Measurements from ENCODE around the gene HOXB3.

Gene HOXB3

GRCh38 chr17:48613862-48614694 is 24.0 kb upstream of the HOXB3 start:
- in situ Hi-C loops (cut with MboI; ENCODE audit: low sequenced_read_pairs), result no loop called here

- in situ Hi-C loops (cut with MboI; ENCODE audit: low sequenced_read_pairs), result no loop called here
Measured at GRCh38 chr17:48612854-48613691, 23.0 kb upstream of the HOXB3 start.

- in situ Hi-C loops (cut with MboI; ENCODE audit: low sequenced_read_pairs), result no loop called here
Measured at GRCh38 chr17:48612456-48612853, 22.4 kb upstream of the HOXB3 start.

- in situ Hi-C loops (cut with MboI; ENCODE audit: low sequenced_read_pairs), result no loop called here
Measured at GRCh38 chr17:48611681-48612455, 21.8 kb upstream of the HOXB3 start.

GRCh38 chr17:48611213-48611612 is 21.2 kb upstream of the HOXB3 start:
- in situ Hi-C loops (cut with MboI; ENCODE audit: low sequenced_read_pairs), result no loop called here

- in situ Hi-C loops (cut with MboI; ENCODE audit: low sequenced_read_pairs), result no loop called here
Measured at GRCh38 chr17:48610282-48611211, 20.5 kb upstream of the HOXB3 start, which contains the start of gene HOXB7. HOXB7 (minus strand) TSS chr17:48611017; CDS start chr17:48610918, 99 bp downstream.

- in situ Hi-C loops (cut with MboI; ENCODE audit: low sequenced_read_pairs), result no loop called here
Measured at GRCh38 chr17:48609759-48610281, 19.8 kb upstream of the HOXB3 start.

GRCh38 chr17:48609033-48609432 is 19.0 kb upstream of the HOXB3 start:
- in situ Hi-C loops (cut with MboI; ENCODE audit: low sequenced_read_pairs), result no loop called here

GRCh38 chr17:48608494-48608834 is 18.4 kb upstream of the HOXB3 start:
- in situ Hi-C loops (cut with MboI; ENCODE audit: low sequenced_read_pairs), result no loop called here

GRCh38 chr17:48606892-48607614 is 17.0 kb upstream of the HOXB3 start:
- in situ Hi-C loops (cut with MboI; ENCODE audit: low sequenced_read_pairs), result no loop called here

- in situ Hi-C loops (cut with MboI; ENCODE audit: low sequenced_read_pairs), result no loop called here
Measured at GRCh38 chr17:48605991-48606891, 16.2 kb upstream of the HOXB3 start.

- in situ Hi-C loops (cut with MboI; ENCODE audit: low sequenced_read_pairs), result no loop called here
Measured at GRCh38 chr17:48605409-48605919, 15.4 kb upstream of the HOXB3 start.

GRCh38 chr17:48604770-48605329 is 14.8 kb upstream of the HOXB3 start, which contains the start of gene HOXB6:
HOXB6 (minus strand) TSS chr17:48604986; CDS start chr17:48598150, 6,836 bp downstream.
- in situ Hi-C loops (cut with MboI; ENCODE audit: low sequenced_read_pairs), result no loop called here

GRCh38 chr17:48603959-48604769 is 14.1 kb upstream of the HOXB3 start:
- in situ Hi-C loops (cut with MboI; ENCODE audit: low sequenced_read_pairs), result no loop called here

GRCh38 chr17:48601539-48602425 is 11.7 kb upstream of the HOXB3 start:
- in situ Hi-C loops (cut with MboI; ENCODE audit: low sequenced_read_pairs), result no loop called here

- in situ Hi-C loops (cut with MboI; ENCODE audit: low sequenced_read_pairs), result no loop called here
Measured at GRCh38 chr17:48601207-48601538, 11.1 kb upstream of the HOXB3 start.

All from HL-60/S4 treated with retinoic acid at 250 ng/mL for 4 days and 3 days (cell line).